Dendritic cell treated with granulocyte-macrophage colony-stimulating factor and Interleukin-4, amounts not matched to agents 40 ng/mL and 50 ng/mL, for 4 days (primary cell): ENCODE measurements around the gene CT47A7.
"Not testable (repeated sequence)": the region's sequence is repeated elsewhere in the genome, so short reads cannot be mapped to it uniquely, and the experiment has no call there.

Source experiments
- H3K27ac Mint-ChIP-seq: one replicate; pipeline ENCODE4 v1.8.0; 2022; ENCODE audit warnings: mild to moderate bottlenecking, mixed read lengths
- H3K27me3 Mint-ChIP-seq: one replicate; pipeline ENCODE4 v1.8.0; 2022; ENCODE audit warnings: mild to moderate bottlenecking, mixed read lengths
- H3K36me3 Mint-ChIP-seq: one replicate; pipeline ENCODE4 v1.8.0; 2022; ENCODE audit warnings: low read depth, mixed read lengths
- H3K4me1 Mint-ChIP-seq: one replicate; pipeline ENCODE4 v1.8.0; 2022; ENCODE audit warnings: low read depth, mixed read lengths
- H3K4me3 Mint-ChIP-seq: one replicate; pipeline ENCODE4 v1.8.0; 2022; ENCODE audit warnings: mild to moderate bottlenecking, moderate library complexity, mixed read lengths
- H3K9me3 Mint-ChIP-seq: one replicate; pipeline ENCODE4 v1.8.0; 2022; ENCODE audit warnings: mixed read lengths
- intact Hi-C: fragments of 100-400 bp; cut with micrococcal nuclease; formaldehyde crosslinking; loops from one replicate; pipeline ENCODE4 v1.15.0; 2022

The CT47A7 gene

GRCh38 chrX:120956500-120956899 lies at the start of gene CT47A7:
CT47A7 (minus strand) TSS chrX:120956600; CDS start chrX:120956345, 255 bp downstream.
- not testable (repeated sequence) for H3K36me3 Mint-ChIP-seq

GRCh38 chrX:121000589-121000988 lies 44.2 kb upstream of the CT47A7 start:
- no peak overlapping the region for H3K27ac Mint-ChIP-seq
- intact Hi-C loops: no loop called here
- no peak overlapping the region for H3K4me3 Mint-ChIP-seq
- no peaks in the 10 kb centered on the region for H3K9me3 Mint-ChIP-seq
- H3K27me3 Mint-ChIP-seq: no peaks in the 10 kb centered on the region
- no peaks in the 10 kb centered on the region for H3K36me3 Mint-ChIP-seq
- H3K4me1 Mint-ChIP-seq: no peaks in the 10 kb centered on the region

More at GRCh38 chrX:120956500-120956899, at the start of gene CT47A7:
- H3K9me3 Mint-ChIP-seq, H3K27ac Mint-ChIP-seq, H3K4me3 Mint-ChIP-seq, H3K27me3 Mint-ChIP-seq, H3K4me1 Mint-ChIP-seq, intact Hi-C loops: not testable (repeated sequence)

- Mint-ChIP-seq H3K4me1 (no peaks in the 10 kb centered on the region), H3K27me3 (no peaks in the 10 kb centered on the region), H3K4me3 (no peak overlapping the region), H3K36me3 (no peaks in the 10 kb centered on the region), H3K27ac (no peak overlapping the region), H3K9me3 (no peaks in the 10 kb centered on the region)
- intact Hi-C loops: no loop called here
Measured at GRCh38 chrX:120999413-120999812, 43.0 kb upstream of the CT47A7 start.

GRCh38 chrX:120985660-120986059 lies 29.3 kb upstream of the CT47A7 start, which contains the start of gene CT47A1:
CT47A1 (minus strand) TSS chrX:120985760; CDS start chrX:120985529, 231 bp downstream.
- intact Hi-C loops, H3K4me1 Mint-ChIP-seq, H3K27ac Mint-ChIP-seq, H3K27me3 Mint-ChIP-seq, H3K36me3 Mint-ChIP-seq, H3K9me3 Mint-ChIP-seq, H3K4me3 Mint-ChIP-seq: not testable (repeated sequence)
